ENCODE measurements around the gene DLGAP1.

The DLGAP1 gene

DNA sequence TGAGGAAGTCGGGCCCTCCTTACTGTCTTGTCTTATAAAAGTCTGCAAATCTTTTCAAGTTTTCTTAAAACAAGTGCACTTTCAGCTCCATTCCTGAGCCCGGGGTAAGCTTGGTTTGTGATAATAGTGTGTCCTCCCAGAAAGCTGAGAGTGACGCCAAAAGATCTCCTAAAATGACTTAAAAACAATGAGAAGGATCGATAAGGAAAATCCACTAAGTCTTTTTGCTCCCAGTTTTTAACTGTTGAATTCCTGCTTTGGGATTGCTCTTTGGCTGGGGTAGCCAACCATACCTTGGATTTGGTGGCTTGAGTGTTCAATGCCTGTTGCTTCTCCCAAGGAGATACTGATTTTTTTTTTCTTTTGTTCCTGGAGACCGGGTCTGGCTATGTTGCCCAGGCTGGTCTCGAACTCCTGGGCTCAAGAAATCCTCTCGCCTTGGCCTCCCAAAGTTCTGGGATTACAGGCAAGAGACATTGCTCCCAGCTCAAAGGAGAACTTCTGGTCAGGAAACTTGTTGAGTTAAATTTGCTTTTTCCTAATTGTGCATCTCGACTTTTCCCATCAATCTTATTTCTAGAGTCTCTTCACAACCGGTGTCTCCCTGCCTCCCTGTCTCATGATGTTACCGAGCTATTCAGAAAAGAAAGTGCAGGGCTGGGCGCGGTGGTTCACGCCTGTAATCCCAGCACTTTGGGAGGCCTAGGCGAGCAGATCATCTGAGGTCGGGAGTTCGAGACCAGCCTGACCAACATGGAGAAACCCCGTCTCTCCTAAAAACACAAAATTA, 1002.2 kb downstream of the DLGAP1 start:
- DNase-seq = no peak

DNA sequence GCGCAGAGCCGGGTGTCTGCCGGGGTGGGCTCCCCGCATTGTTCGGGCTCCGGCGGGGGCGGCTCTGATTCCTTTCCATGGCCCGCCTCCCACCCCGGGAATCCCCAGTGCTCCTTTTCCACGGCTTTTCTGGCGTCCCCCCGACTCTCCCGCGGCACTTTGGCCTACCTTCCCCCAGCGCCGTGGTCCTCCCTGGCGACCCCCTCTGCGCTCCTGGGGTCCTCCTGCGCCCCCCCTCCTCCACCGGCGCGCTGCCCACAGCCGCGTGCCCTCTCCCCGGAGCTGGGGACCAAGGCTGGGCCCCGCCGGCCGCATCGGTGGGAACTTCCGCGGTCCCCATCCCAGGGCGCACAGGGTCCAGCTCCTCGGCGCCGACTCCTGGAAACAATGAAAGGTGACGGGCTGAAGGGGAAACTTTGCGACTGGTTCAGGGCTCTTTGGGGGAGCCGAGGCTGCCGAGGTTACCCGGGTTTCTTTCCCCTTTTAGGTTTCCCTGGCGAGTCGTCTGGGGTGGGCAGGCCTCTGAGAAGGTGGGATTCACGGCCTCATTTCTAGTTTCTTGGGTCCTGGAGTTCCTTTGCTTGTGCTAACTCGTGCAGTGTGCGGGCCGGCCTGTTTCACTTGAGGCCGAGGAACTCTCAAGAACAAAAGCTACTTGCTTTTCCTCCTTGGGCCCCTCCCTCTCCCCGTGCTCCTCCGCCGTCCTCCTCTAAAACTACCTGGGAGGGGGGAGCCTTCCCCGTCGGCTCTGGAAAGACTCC, 1002.9 kb downstream of the DLGAP1 start:
- peak; percentile 24 for DNase-seq

DNA sequence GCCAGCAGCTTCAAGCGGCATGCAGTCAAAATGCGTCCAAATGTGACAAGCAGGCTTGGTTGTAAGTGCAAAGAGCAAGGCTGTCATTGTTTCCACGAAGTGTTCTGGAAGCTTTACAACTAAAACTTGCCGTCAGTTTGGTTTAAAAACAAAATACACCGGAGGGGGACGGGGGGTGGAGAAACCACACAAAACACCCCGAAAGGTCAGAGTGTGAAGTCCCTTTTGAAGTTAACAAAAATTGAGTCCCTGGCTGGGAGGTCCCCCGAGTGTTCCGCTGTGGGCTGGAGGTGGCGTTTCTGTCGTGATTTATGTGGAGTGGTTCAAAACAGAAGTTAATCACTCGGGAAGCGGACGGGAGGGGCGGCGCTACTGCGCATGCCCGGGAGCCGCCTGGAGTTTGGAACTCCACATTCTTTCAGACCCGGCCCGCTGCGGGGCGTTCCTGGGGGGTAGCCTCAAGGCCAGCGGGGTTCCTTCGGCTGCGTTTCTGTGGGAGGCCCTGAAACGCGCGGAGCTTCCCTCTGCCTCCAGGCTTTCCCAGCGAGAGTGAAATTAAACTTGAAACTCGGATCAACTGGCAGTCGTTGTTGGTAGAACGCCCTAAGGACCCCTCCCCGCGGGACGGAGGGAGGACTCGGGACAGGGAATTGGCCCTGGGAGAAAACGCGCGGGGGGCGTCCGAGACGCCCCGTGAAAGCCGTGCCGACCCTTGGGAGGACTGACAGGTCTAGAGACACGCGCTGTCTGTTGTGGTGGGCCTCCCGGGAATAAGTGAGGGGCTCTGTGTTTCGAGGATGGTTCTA, 1003.7 kb downstream of the DLGAP1 start:
- DNase-seq = peak; percentile 72

DNA sequence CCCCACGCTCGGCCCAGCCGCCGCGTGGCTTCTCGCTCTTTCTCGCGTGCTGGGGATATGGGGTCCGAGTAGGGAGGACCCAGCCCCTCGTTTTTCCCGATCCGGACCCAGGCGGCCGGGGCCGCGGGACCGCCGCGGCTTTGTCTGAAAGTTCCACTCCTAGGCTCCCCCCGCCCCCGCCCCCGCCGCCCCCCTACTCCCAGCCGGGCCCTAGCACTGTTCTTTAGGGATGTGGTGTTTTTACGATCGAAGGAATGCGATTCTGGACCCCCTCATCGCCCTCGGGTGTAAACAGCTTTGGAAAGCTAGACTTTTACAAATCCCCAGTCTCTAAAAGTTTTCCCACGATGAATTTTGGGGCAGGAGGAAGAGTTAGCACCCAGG, 1004.3 kb downstream of the DLGAP1 start:
- DNase-seq = no peak

DNA sequence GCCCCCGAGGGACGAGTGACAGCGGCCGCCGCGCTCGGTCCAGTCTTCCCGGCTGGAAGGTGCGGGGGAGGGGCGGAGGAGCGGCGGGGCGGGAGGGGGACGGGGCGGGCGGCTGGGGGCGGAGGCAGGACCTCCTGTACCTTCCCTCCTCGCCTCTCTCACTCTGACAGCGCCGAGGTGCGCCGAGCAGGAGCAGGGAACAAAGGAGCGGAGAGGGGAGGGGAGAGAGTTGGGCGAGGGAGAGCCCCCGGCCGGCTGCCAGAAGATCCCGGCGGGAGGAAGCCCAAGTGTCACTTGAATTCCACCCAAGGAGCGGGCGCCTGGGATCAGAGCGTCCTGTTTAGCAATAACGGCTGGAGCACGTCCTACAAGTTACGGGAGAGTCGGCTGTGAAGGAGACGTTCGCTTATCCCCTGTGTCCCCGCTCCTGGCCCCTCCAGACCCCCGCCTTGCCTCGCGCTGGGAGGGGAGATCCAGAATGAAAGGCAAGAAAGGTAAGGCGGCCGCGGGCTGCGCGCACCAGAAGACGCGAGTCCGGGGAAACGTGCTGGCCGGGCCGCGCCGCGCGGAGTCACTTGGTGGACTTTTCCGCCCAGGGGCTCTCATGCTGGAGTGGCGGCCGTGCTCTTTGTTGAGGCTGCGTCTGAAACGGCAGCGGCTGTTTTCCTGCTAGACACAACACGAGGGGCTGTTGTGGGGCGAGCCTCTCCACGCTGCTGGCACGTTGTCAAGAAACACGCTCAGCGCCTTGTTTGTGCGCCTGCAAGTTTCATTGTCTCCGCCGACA, 1004.9 kb downstream of the DLGAP1 start, which contains the start of gene TGIF1:
Gene TGIF1, plus strand, starts transcription at position 161 of the 787 bp plus-strand sequence. Its CDS starts 318 bp downstream, at position 479.
- DNase-seq = peak; percentile 78

DNA sequence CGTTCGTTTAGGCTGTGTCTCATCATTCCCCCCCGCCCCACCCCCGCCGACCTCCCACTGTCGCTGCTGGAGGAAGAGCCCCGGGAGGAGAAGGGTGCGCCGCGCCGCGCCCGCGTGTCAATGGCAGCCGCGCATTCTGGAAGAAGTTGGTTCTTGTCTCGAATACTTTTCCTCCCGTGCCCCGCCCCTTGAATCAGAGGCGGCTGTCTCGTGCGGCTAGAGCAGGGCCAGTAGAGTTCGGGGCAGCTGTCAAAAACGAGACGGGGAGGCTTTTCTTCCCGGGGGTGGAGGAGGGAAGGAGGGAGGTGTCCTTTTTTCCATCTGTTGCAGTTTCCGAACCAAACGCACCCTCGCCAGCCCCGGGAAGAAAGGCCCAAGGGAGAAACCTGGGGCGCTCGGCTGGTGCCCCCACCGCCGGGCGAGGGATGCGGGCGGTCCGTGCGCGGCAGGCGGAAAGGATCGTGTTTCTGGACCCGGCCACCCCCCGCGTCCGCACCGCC, 1005.5 kb downstream of the DLGAP1 start:
- DNase-seq = no peak

DNA sequence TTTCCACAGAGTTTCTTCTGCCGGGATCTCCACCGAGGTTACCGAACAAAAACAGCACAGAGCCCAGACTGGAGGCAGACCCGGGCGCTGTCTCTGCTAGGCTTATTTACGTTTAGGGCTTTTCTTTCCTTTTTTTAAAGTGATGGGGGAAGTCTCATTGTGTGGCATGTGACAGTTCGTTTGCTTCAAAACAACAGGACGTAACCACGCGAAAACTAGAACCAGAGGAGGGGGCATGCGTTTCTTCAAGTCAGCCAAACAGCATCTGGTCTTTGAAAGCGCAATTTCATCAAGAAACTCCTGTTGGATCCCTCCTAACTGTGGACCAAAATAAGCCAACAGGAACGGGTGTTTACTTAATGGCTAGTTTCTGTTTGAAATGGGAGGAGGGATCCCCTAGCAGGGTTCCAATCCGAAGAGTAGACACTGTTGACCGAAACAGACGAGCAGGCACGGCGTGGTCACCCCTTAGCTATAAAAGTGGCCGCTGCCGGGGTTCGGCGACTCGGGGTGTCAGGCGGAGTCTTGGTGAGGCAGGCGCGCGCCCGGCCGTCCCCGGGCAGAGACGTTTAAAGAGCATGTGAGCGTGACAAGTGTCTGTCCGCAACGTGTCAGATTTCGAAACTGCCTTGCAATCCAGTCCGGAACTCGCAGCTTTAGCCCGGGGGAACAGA, 1006.1 kb downstream of the DLGAP1 start:
- DNase-seq = peak; percentile 77

DNA sequence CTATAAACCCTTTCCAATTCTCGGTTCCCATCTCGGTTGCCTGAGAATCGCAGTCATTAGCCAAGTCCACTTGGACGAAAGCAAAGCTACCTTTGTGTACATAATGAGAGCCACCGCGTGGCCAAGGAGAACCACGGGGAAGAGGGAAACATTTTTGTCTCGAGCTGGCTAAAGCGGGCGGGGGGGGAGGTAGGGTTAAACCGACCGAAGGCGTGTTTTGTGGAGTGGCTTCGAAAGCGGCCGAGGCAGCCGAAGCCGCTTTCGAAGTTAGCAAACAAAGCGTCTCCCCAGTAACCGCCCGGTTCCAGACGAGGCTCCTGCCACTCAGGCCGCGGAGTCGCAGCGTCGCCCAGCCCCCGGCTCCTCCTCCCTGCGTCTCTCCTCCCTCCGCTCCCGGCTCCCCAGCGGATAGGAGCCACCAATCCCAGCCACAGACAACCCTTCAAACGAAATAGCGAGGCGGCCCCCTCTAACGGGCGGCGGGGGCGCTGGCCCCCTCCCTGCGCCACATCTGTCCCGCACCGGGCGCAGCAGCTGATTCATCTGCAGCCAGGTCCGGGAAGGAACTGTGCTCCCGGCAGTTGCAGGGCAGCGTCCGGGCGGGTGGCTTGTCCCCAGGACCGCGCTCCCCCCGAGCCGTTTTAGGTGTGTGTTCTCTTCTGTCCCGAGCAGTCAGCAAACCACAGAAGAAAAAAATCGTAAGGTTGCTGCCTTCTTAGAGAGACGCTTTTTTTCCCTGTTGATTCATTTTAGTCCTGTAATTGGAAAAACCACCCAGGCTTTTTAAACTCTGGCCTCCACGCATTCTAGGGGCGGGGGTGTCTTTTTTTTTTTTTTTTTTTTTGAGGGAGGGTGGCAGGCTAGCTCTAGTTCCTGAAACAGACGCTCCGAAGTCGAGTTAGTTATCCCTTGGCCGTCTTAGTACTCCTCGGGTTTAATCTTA, 1006.9 kb downstream of the DLGAP1 start:
- DNase-seq = peak; percentile 82

DNA sequence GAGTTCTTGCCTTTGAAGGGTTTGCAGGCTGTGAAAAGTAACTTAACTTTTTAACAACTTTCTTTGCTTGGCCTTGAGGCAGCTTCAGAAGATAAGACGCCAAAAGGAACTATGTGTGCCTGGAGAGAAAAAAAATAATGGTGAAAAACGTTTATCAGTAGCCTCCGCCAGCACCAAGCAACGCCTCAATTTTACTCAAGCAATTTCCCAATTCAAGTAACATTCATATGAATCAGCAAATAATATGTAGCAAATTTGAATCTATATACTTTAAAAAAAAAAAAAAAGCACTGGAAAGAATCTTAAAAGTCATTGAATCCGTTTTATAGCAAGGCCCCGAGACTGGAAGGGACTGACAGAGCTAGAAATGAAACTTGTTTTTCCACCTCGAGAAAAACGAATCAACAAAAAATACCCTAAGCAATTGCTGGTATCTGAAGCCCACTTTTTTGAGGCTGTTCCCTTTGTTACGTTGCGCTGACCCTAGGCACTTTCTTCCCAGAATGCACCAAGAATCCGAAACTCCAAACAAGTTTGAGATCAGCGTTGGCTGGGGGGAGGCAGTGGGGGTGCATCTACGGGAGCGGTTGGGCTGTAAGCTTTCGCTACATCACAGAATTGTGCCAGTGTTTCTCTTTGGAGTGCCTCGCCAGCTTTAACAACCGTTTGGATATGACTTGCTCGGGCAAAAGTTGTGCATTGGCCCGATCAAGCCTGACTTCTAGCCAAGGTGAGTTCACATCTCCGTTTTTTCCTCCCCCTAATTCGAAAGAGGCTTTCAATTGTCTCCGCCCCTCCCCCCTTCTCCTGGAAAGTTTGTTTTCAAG, 1007.8 kb downstream of the DLGAP1 start:
- no peak for DNase-seq

Data from effector CD4-positive, alpha-beta T cell (primary cell).